Frontal cortex (tissue), 4 donors: ENCODE measurements around the gene MESD. TPM values are rescaled to one million over a fixed set of nuclear protein-coding genes. Genes with fewer than 3 reads are reported as not detected.

Experiments
- DNase-seq, 2 donors: peaks; one replicate each; pipeline ENCODE4 v3.0.0; 2012; ENCODE audit warnings: low spot score in 2 of 2
- FAIRE-seq: peaks from 2 replicates; lab custom pipeline; 2012; peaks lifted over from hg19 to GRCh38; lab: Jason Lieb, UNC
- total RNA-seq: library from RNA; depleted of rRNA; stranded (reverse); fragments of >200 nt; gene quantifications from one replicate; pipeline ENCODE4 v1.2.3, GENCODE V29; 2014
- donor health status: control.
- donor health status: control.
- donor health status: control.

MESD gene
- total RNA-seq, 1 donor from 2014 or later: 12.2 TPM

GRCh38 chr15:80945605-80946004 is 44.0 kb downstream of the MESD start:
- no peak for DNase-seq
- FAIRE-seq: no peak

DNA sequence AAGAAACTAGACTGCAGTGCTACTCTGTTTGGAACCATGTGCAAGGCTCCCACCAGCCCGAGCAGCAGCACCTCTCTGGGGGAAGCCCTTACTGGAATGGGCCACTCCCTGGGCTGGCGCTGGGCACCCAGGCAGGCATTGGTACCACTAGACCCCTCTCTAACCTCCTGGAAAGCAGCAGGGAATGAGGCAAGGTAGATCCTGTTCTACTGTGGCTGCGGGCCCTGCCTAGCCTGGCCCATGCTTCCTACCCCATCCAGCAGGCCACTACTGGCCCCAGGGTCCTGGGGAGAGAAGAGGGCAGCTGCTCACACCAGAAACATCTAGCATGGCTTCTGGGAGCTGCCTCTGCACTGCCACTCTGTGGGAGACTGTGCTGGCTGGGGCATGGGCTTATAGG is 44.8 kb downstream of the MESD start:
- FAIRE-seq (no peak), DNase-seq (no peak)

DNA sequence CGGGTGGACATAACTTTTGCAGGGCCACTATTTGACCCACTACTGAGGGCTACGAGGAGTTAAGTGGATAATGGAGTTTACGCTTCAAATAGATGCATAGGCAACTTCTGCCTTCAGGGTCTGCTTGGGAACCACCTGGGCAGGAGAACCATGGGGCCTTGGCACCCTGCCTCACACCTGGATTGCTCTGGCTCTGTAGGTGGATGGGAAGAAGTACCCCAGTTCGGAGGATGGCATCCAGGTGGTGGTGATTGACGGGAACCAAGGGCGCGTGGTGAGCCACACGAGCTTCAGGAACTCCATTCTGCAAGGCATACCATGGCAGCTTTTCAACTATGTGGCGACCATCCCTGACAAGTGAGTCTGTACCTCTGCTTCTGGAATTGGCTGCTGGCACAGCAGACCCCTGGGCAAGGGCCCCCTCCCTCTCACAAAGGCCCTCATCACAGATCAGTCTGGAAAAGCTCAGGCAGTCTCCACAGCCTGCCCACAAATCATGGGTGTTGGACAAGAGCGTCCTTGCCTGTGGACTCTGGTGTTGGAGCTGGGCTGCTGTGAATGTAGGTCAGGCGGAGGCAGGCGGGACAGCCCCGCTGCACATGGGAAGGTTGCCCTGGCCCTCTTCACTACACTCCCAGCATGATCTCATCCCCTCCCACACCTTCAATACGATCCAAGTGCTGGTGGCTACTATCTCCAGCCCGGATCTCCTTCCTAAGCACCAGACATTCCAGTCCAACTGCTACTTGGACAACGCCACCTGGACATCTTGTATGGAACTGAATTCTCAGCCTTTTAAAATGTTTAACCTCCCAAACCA is 46.7 kb downstream of the MESD start:
- DNase-seq (peak in 1 of 2 donors; percentile 31), FAIRE-seq (no peak)

DNA sequence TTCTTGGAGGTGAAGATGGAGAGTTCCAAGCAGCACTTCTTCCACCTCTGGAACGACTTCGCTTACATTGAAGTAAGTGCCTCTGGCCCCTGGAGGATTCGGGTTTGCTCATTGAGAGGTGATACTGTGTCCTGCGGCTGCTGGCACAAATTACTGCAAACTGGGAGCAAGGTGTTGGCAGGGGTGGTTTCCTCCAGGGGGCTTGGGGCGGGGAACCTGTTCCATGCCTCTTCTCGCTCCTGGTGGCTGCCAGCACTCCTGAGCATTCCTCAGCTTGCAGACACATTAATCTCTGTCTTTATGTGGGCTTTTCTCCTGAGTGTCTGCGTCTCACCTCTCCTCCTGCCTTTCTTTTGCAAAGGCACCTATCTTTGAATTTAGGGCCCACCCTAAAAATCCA is 47.4 kb downstream of the MESD start:
- no peak for FAIRE-seq
- DNase-seq: no peak

DNA sequence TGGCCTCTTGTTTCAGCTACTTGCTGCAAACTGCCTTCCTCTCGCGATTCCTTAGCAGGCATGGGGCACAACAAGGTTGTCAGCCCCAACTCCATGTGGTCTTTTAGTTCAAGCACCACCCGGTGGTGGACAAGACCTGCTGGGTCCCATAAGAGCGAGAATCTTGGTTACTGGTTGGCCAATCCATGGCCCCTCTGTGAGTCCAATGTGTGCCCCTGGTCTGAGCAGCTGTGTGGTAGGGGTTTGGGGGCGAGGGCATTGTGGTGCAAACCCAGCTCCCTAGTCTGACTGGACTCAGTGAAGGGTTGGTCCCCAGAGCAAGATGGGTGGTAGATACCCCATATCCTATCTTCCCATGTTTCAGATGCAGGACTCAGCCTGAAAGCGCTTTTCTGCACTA is 48.8 kb downstream of the MESD start:
- no peak for FAIRE-seq
- DNase-seq: no peak

DNA sequence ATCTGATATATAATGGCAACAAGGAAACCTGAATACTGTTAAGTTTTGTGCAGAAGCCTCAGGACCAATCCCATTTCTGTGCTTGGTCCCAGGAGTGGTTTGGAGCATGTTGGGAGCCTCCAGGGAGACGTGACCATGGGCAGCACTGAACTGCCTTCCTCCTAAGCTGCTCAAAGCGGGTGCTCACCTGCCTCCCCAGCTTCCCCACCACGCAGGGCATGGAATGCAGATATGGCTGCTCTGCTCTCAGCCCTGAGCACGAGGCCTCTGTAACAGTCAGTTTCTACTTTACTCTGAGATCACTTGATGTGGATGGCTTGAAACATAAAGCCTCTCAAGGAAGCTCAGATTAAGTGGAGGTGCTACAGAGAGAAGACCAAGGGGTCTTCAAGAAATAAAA is 49.3 kb downstream of the MESD start:
- DNase-seq: no peak
- FAIRE-seq: no peak

- DNase-seq (no peak), FAIRE-seq (no peak)
These were observed 50.4 kb downstream of the MESD start for GRCh38 chr15:80939216-80939615.

DNA sequence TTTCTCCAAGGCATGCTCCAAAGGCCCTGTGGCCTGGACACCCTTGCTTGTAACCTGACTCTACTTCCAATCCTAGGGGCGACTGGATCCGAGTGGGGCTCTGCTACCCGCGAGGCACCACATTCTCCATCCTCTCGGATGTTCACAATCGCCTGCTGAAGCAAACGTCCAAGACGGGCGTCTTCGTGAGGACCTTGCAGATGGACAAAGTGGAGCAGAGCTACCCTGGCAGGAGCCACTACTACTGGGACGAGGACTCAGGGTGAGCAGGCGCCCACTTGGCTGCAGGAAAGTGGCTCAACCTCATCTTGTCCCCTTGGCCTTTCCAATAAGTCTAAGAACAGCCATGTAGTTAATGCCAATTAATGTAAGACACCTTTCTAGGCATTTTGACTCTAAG is 51.9 kb downstream of the MESD start:
- FAIRE-seq (no peak), DNase-seq (no peak)

GRCh38 chr15:80936288-80937078 is 53.1 kb downstream of the MESD start:
- DNase-seq (no peak), FAIRE-seq (no peak)

DNA sequence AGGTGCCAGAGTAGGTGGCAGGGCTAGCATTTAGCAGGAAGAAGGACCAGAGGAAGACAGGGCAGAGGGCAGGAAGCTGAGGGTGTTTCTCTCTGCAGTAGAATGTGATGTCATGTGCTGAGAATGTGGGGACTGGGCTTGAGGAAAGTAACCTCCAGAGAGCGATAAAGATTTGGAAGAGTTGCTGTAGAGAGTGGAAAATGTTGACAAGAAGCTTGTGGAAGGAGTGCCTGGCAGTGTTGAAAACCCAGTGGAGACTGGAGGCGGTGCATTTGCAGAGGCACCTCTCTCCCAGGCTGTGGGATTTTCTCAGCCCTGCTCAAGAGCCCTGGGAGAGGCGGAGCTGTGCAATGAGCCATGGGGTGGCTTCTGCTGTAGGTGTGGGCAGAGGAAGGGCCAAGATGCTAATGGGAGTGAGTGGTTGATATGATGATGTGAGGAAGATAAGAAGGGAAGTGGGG is 54.8 kb downstream of the MESD start:
- FAIRE-seq (no peak), DNase-seq (no peak)

- no peak for FAIRE-seq
- no peak for DNase-seq
These were observed 56.6 kb downstream of the MESD start for GRCh38 chr15:80932989-80933388.

- DNase-seq: no peak
- FAIRE-seq: no peak
These were observed 57.2 kb downstream of the MESD start for GRCh38 chr15:80932513-80932815.

- no peak for DNase-seq
- no peak for FAIRE-seq
These were observed 57.7 kb downstream of the MESD start for GRCh38 chr15:80931721-80932512.

GRCh38 chr15:80931191-80931590 is 58.4 kb downstream of the MESD start:
- no peak for DNase-seq
- FAIRE-seq: no peak

GRCh38 chr15:80929689-80930088 is 59.9 kb downstream of the MESD start:
- FAIRE-seq (no peak), DNase-seq (no peak)

GRCh38 chr15:80929225-80929624 is 60.4 kb downstream of the MESD start:
- DNase-seq: no peak
- no peak for FAIRE-seq

DNA sequence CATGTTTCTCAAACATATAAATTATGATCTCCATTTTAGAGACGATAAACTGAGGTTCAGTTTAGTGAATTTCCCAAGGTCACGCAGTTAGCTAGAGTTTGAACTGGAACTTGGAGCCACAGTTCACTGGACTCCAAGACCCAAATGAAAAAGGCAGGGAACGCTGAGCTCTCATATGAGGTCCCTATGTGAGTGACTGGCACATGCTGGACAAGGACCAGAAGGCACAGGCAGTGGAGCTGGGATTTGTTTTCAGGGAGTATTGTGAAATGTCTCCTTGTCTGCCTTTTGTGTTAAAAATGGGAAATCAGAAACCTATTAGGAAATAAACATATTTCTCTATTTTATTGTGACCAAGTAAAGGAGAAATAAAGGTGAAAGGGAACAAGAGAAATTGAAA is 63.5 kb downstream of the MESD start:
- DNase-seq (no peak), FAIRE-seq (no peak)

GRCh38 chr15:80925597-80926059 is 64.0 kb downstream of the MESD start:
- FAIRE-seq (no peak), DNase-seq (no peak)

DNA sequence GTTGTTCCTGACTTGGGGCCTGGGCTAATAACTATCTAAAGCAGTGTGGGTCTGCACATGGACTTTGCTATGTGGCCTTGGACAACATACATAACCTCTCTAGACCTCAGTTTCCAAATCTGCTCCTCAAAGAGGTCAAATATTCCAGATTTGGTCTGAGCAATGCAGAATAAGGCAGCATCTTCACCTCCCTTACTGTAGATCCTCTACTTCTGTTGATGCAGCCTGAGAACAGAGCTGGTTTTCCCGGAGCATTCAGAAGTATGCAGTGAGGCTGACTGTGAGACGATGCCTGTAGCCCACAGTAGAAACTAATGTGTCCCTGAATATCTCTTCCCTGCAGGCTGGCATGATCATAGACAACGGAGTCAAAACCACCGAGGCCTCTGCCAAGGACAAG is 65.3 kb downstream of the MESD start:
- DNase-seq (no peak), FAIRE-seq (no peak)

DNA sequence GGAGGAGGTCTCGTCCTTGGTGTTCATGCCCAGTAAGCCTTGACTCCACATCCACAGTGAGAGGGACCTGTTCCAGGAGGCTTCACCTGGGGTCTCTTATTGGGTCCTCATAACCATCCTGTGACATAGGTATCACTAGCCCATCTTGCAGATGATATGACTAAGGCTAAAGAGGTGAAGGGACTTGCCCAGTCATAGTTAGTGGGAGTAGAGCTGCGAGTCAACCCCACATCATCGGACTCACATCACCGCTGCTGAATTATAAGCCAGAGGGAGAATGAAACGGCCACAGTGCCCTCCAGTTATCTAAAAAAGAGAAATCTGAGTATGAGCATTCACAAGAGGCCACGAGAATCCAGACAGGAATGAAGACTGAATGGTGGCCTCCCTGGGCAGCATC is 66.0 kb downstream of the MESD start:
- FAIRE-seq (no peak), DNase-seq (no peak)
